Activated naive CD8-positive, alpha-beta T cell (primary cell): ENCODE results near the gene MBOAT1.

ENCODE experiments used
- H3K27ac Mint-ChIP-seq: one replicate; pipeline ENCODE4 v1.8.0; 2021; ENCODE audit warnings: mixed read lengths
- H3K27me3 Mint-ChIP-seq: one replicate; pipeline ENCODE4 v1.8.0; 2021; ENCODE audit warnings: mixed read lengths
- H3K36me3 Mint-ChIP-seq: one replicate; pipeline ENCODE4 v1.8.0; 2021; ENCODE audit warnings: mixed read lengths
- H3K4me1 Mint-ChIP-seq: one replicate; pipeline ENCODE4 v1.8.0; 2021; ENCODE audit warnings: low read depth, mixed read lengths
- H3K4me3 Mint-ChIP-seq: one replicate; pipeline ENCODE4 v1.8.0; 2021; ENCODE audit warnings: mild to moderate bottlenecking, mixed read lengths
- H3K9me3 Mint-ChIP-seq: one replicate; pipeline ENCODE4 v1.8.0; 2021; ENCODE audit warnings: low read depth, mixed read lengths

Gene MBOAT1

DNA sequence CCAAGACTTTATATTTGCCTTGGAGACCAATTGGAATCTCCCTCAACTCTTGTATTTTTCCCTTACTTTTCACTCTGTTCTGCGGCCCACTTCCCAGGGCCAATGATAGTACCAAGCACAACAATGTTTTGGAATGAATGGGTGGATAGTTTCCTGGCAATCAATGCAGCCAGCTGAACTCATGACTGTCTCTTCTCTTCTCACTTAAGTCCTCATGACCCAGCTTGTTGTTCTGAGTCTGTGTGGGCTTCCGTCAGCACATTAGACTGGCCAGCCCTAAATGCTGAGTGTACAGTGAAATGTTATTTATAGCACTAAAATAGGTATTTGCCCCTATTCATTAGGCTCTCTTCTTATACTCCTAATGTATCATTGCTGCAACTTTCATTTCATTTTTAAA is 5.6 kb upstream of the MBOAT1 start:
- Mint-ChIP-seq H3K9me3 (no peaks in the 10 kb centered on the region), H3K36me3 (no peaks in the 10 kb centered on the region), H3K27ac (no peak overlapping the region), H3K27me3 (peaks cover 4% of the 10 kb centered on the region), H3K4me3 (no peak overlapping the region), H3K4me1 (peaks cover 8% of the 10 kb centered on the region)

DNA sequence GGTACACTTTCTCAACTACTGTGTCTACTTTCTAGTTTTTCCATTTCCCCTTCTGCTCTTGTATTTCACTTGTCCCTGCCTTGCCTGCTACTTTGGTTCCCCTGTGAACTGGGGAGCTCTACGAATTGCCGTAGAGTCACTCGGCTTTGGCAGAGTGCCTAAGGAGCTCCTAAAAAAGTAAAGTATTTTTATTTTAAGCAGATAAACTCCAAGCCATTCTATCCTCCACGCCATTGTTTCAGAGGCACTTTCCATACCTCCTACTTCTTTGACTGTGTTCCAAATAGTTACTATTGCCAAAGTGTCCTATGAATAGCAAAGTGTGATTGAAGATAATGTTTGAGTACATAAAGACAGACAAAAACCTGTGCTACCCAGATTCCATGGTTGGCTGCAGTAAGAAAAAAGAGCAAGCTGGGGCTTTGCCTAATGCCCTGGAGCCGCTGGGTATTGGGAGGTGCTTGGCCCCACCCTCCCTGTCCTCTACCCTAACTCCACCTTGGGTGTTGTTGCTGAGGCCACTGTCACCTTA is 5.1 kb upstream of the MBOAT1 start:
- no peak overlapping the region for H3K27ac Mint-ChIP-seq
- peaks cover 3% of the 10 kb centered on the region for H3K27me3 Mint-ChIP-seq
- peaks cover 11% of the 10 kb centered on the region for H3K4me1 Mint-ChIP-seq
- H3K36me3 Mint-ChIP-seq, result no peaks in the 10 kb centered on the region
- H3K9me3 Mint-ChIP-seq, result no peaks in the 10 kb centered on the region
- no peak overlapping the region for H3K4me3 Mint-ChIP-seq

DNA sequence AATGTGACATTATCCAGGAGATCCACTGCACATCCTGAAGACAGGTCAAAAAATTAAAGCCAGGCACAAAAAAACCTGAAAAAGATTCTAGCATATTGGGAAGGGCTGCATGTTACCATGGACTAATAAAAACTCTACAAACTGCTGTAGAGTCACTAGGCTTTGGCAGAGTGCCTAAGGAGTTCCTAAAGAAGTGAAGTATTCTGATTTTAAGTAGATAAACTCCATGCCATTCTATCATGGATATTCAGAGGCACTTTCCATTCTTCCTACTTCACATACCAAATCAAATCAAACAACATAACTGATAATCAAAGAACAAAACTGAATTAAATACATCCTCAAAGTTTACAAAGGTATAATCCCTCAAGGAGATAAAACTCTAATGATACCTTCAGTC is 3.0 kb upstream of the MBOAT1 start:
- Mint-ChIP-seq H3K27ac (no peak overlapping the region), H3K36me3 (no peaks in the 10 kb centered on the region), H3K4me1 (peaks cover 20% of the 10 kb centered on the region), H3K4me3 (no peak overlapping the region), H3K9me3 (no peaks in the 10 kb centered on the region), H3K27me3 (no peaks in the 10 kb centered on the region)

DNA sequence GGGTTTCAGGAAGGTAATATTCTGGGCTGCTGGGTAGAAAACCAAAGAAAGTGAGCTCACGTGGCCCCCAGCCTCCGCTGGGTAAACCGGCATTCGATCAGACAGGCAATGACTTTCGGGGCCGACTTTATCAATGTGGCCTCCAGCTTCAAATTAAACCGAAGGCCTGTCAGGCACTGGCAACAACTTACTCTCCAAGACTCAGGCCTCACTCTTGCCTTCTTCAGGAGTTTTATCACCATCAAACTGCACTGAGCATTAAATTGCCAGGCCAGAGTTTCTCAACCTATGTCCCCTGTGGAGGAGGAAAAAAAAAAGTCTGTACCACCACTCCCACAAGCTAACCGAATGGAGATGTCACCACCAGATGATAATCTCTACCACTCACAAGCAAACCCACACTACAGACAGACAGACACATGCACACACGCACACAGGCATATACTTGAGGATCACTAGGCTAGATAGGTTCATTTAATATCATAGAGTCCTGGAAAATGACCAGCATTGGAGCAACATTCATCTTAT is 1.1 kb upstream of the MBOAT1 start:
- H3K9me3 Mint-ChIP-seq, result no peaks in the 10 kb centered on the region
- H3K36me3 Mint-ChIP-seq, result no peaks in the 10 kb centered on the region
- peak overlapping the region; percentile 92 for H3K4me3 Mint-ChIP-seq
- H3K27me3 Mint-ChIP-seq, result no peaks in the 10 kb centered on the region
- peak overlapping the region; percentile 72 for H3K27ac Mint-ChIP-seq
- H3K4me1 Mint-ChIP-seq, result peaks cover 24% of the 10 kb centered on the region

DNA sequence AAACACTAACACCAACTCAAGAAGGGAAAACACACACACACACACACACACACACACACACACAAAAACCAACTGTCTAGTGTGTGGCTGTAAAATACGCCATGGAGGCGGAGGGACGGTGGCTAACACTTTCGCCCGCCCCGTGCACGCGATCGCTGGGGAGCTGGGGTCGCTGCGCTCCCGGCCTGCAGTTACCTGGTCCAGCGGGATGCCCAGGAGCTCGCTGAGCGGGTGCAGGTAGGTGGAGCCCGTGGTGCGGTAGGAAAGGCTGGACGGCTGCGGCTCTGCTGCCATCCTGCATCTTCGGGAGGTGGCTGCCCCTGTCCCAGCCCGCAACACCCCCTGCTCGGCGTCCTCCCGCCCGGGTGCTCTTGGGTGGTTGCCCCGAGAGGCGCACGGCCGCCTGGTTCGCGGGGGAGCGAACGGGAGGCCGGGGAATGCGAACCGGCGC is 303 bp downstream of the MBOAT1 start:
- Mint-ChIP-seq H3K27ac (peak overlapping the region; percentile 77), H3K27me3 (no peaks in the 10 kb centered on the region), H3K4me1 (peaks cover 27% of the 10 kb centered on the region), H3K4me3 (peak overlapping the region; percentile 89), H3K36me3 (no peaks in the 10 kb centered on the region), H3K9me3 (no peaks in the 10 kb centered on the region)

DNA sequence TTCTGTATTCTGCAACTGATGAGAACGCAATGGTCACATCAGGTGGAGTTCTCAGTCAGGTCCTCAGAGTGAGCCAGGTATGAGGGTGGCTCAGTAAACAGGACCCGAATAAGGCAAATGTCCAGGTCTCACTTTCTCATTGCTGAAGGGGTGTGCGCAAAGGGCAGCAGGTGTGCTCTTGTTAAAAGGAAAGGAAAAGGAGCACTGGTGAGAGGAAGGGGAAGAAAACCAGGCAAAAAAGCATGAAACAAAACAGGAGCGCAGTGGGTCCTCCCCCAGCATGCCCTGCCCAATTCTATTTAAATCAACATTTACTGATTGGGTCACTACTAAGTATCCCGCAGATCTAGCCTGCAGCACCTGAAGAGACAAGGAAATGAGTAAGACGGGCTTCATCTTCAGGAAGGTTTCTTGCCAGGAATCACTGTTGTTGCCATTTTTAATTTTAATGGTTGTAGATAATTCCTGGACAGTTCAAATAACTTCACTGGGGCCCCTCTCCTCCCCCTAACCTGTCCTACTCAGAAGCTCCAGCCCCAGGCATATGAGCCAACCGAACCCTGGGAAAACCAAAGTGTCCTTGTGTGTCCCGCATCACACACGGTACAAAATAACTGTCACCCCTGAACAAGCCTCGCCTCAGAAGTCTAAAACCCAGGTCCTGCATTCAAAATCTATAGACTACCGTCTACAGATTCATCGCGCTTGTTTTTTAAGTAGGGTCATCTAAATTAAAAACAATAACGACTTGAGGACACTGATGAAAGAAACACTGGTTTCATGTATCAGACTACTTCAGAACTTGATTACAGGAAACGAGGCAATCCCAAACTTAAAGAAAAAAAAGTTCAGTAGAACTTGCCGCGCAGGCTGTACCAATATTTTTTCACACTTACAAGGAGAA is 980 bp downstream of the MBOAT1 start:
- Mint-ChIP-seq H3K9me3 (no peaks in the 10 kb centered on the region), H3K36me3 (peaks cover 2% of the 10 kb centered on the region), H3K4me3 (peak overlapping the region; percentile 89), H3K27me3 (no peaks in the 10 kb centered on the region), H3K4me1 (peaks cover 34% of the 10 kb centered on the region), H3K27ac (peak overlapping the region; percentile 81)

DNA sequence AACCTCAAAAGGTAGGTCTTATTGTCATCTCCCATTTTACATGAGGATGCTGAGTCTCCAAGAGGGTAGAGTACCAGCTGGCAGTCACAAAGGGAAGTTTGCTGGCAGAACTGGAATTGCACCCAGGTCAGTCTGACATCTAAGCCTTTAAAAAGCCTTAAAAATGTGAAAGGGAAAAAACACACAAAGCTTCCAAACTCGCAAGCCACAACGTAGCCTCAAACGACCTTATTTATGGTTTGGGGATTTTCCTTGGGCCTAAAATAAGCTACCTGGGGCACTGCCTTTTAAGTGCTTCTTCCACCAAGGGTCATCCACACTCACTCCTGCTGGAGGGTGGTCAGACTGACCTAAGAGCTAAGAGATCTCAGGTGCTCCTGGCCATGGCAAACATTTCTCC is 2.1 kb downstream of the MBOAT1 start:
- Mint-ChIP-seq H3K27ac (no peak overlapping the region), H3K4me1 (peaks cover 42% of the 10 kb centered on the region), H3K36me3 (peaks cover 2% of the 10 kb centered on the region), H3K9me3 (no peaks in the 10 kb centered on the region), H3K4me3 (no peak overlapping the region), H3K27me3 (no peaks in the 10 kb centered on the region)

DNA sequence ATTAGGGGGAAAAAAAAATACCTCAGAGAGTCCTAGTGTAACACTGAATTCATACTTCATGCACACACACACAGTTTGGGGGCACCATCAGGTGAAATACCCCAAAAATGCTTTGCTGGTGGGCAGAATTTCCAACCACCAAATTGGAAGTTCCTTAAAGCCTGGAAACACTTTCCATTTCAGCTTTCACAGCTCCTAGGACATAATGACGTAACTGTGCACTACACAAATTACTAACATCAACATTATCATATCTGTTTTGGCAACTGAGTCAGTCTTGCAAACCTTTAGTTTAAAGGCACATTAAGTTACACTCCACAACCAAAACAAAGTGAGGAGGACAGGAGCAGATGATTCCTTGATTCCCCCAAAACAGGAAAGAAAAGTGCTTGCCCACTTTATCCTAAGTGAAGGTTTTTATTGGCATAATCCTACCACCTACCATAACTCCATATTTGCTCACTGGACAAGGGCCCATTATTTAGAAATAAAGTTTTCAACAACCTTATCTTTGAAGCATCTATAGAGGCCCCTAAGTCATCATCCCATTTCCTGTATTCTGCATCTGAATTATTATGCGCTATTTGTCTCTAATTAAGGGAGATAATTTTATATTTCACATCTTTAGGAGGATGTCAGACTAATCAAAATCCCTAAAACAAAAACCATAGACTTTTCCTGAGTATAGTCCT is 3.4 kb downstream of the MBOAT1 start:
- H3K36me3 Mint-ChIP-seq, result peaks cover 2% of the 10 kb centered on the region
- no peaks in the 10 kb centered on the region for H3K27me3 Mint-ChIP-seq
- no peak overlapping the region for H3K27ac Mint-ChIP-seq
- H3K4me1 Mint-ChIP-seq, result peaks cover 45% of the 10 kb centered on the region
- H3K9me3 Mint-ChIP-seq, result no peaks in the 10 kb centered on the region
- H3K4me3 Mint-ChIP-seq, result no peak overlapping the region

DNA sequence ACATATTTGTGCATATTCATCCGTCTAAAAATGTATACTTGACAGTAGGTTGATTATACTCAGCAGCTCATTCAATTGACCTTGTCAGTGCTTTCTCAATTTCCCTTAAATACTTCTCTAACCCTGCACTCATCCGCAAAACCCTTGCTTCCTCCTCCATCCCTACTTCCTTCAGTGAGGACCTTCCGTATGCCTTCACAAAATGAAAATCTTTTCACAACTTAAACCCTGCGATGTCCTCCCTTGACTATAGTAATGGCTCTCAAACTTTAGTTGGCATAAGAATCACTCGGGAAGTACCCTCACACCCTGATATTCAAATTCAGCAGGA is 5.2 kb downstream of the MBOAT1 start:
- Mint-ChIP-seq H3K36me3 (peaks cover 2% of the 10 kb centered on the region), H3K4me1 (peaks cover 37% of the 10 kb centered on the region), H3K27ac (peak overlapping the region; percentile 88), H3K4me3 (peak overlapping the region; percentile 79), H3K27me3 (no peaks in the 10 kb centered on the region), H3K9me3 (no peaks in the 10 kb centered on the region)

DNA sequence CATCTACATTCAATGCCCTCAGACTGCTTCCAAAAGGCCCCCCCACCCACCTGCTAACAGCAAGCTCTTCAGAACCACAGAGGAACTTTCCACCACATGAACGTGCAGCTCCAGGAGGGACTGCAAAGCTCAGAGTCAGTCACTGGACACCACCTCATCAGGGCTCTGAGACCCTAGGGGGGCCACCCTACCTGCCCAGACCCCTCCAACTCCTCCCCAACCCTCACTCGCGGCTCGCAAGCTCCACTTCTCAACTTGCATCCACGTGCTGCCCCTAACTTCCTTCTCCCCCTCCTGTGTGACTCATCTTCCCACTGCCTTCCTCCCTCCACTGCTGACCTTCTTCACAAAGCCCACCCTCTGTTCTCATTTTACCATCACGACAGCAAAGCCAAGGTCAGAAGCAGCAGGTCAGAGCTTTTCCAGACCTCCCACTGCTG is 6.5 kb downstream of the MBOAT1 start:
- H3K27ac Mint-ChIP-seq, result peak overlapping the region; percentile 67
- no peak overlapping the region for H3K4me3 Mint-ChIP-seq
- H3K36me3 Mint-ChIP-seq, result peaks cover 2% of the 10 kb centered on the region
- H3K27me3 Mint-ChIP-seq, result no peaks in the 10 kb centered on the region
- peaks cover 27% of the 10 kb centered on the region for H3K4me1 Mint-ChIP-seq
- H3K9me3 Mint-ChIP-seq, result no peaks in the 10 kb centered on the region

DNA sequence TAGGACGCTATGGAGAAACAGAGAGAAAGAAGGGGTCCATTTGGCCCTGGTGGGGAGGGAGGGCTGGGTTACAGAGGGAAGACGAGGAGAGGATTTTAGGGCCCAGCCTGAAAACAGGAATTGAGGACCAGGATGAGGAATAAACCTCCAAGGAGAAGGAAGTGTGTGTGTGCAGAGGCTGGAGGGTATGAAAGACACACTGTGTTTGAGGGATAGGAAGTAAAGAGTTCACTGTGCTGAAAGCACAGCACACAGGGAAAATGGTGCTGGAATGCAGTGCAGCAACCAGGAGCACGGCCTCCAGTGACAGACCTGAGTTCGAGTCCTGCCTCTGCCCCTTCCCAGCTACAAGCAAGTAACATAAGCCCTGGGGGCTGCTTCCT is 7.8 kb downstream of the MBOAT1 start:
- Mint-ChIP-seq H3K27ac (no peak overlapping the region), H3K4me1 (peaks cover 24% of the 10 kb centered on the region), H3K4me3 (no peak overlapping the region), H3K36me3 (peaks cover 2% of the 10 kb centered on the region), H3K9me3 (no peaks in the 10 kb centered on the region), H3K27me3 (no peaks in the 10 kb centered on the region)

DNA sequence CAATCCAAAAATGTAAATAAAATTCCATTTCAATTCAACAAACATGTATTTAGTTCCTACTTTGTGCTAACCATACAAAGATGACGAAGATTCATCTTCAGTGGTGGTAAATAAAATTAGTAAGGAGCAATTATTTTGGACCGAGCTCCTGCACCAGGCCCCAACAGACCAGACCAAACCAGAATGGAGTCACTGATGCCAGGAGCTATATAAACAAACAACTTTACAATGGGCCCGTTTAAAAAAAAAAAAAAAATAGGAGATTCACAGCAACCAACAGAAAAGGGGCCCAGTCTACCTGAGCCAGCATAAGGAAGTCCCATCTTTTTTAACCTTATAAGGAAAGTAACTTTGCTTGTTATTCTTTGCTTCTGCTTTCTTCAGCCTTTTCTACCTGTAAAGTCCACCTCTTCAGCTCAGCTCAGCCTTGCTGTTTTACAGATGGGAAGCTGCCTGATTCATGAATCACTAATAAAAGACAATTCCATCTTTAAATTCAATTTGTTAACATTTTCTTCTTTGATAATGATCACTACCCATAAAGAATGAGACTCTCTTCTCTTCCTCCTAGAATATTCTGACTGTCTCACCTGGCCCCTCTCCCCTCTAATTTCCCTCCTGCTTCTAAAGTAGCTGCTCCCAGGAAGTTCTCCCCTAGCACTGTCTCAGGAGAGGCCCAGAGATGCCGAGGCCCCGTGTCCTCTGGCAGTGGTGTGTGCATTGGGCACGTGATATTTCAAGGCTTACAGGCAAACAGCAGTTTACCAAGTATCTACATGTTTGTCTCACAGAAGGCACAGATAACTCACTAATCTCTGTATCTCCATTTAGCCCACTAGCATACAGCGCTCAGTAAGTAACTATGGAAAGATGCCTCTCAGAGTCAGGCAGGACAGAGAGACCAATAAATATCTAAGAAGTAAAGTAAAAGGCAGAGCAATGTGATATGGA is 8.4 kb downstream of the MBOAT1 start:
- H3K27ac Mint-ChIP-seq, result no peak overlapping the region
- H3K4me1 Mint-ChIP-seq, result peaks cover 24% of the 10 kb centered on the region
- H3K36me3 Mint-ChIP-seq, result peaks cover 2% of the 10 kb centered on the region
- H3K27me3 Mint-ChIP-seq, result no peaks in the 10 kb centered on the region
- H3K9me3 Mint-ChIP-seq, result no peaks in the 10 kb centered on the region
- no peak overlapping the region for H3K4me3 Mint-ChIP-seq

DNA sequence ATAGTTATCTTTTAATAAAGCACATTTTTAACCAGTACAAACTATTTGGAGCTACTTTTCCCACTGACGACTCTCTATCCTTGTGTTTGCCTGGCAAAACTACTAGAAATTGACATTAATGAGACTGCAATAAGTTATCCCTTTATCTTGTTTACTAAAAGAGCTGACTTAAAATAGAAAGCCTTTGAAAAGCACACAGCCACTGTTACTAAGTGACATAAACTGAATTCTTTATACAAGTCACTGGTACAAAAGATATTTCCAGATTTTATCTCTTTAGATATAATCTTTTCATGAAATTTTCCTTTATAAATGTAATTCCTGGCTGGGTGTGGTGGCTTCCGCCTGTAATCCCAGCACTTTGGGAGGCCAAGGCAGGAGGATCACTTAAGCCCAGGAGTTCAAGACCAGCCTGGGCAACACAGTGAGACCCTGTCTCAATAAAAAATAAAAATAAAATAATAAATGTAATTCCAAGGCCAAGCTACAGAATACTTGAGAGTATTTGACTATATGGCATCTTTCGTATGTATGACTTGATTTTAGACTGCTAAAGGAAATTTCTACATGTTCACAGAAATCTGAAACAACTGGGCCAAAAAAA is 9.5 kb downstream of the MBOAT1 start:
- H3K27ac Mint-ChIP-seq, result no peak overlapping the region
- H3K36me3 Mint-ChIP-seq, result peaks cover 2% of the 10 kb centered on the region
- H3K4me1 Mint-ChIP-seq, result peaks cover 25% of the 10 kb centered on the region
- no peaks in the 10 kb centered on the region for H3K27me3 Mint-ChIP-seq
- no peaks in the 10 kb centered on the region for H3K9me3 Mint-ChIP-seq
- H3K4me3 Mint-ChIP-seq, result no peak overlapping the region

DNA sequence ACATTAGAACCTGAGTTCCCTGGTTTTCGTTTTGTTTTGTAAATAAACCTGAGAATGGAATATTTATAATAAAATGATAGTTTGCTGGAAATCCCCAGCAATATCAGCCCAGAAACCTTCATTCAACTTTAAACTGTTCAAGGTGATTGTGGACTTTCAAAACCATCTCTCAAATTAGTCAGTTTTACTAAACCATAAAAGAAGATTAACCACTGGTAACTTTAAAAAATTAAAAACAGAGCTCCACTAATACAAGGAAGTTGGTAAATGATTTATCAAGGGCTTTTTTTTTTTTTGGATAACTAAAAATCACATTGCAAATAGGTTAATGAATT is 10.0 kb downstream of the MBOAT1 start:
- peaks cover 25% of the 10 kb centered on the region for H3K4me1 Mint-ChIP-seq
- H3K9me3 Mint-ChIP-seq, result no peaks in the 10 kb centered on the region
- H3K36me3 Mint-ChIP-seq, result peaks cover 2% of the 10 kb centered on the region
- no peak overlapping the region for H3K4me3 Mint-ChIP-seq
- H3K27me3 Mint-ChIP-seq, result no peaks in the 10 kb centered on the region
- no peak overlapping the region for H3K27ac Mint-ChIP-seq
